HG02623 (cell line): ENCODE results near the gene LSAMP.

Experiments
- ATAC-seq: cut with Tn5 transposase; IDR thresholded peaks from one replicate; pipeline ENCODE4 v1.9.1; 2021; ENCODE audit warnings: moderate library complexity; ENCODE audit not compliant: unreplicated experiment

LSAMP gene

GRCh38 chr3:116033516-116033915 is 411.8 kb downstream of the LSAMP start:
- ATAC-seq = no peak

- no peak for ATAC-seq
Observed at GRCh38 chr3:116032176-116032575, 413.1 kb downstream of the LSAMP start.

- no peak for ATAC-seq
Observed at GRCh38 chr3:116030131-116030850, 415.0 kb downstream of the LSAMP start.

- ATAC-seq = no peak
Observed at GRCh38 chr3:116029266-116029665, 416.0 kb downstream of the LSAMP start.

- ATAC-seq = no peak
Observed at GRCh38 chr3:116028157-116028556, 417.1 kb downstream of the LSAMP start.

GRCh38 chr3:116020989-116021388 is 424.3 kb downstream of the LSAMP start:
- no peak for ATAC-seq

GRCh38 chr3:116020495-116020894 is 424.8 kb downstream of the LSAMP start:
- ATAC-seq = peak; percentile 87

GRCh38 chr3:116019254-116019763 is 426.0 kb downstream of the LSAMP start:
- ATAC-seq = no peak

GRCh38 chr3:116018646-116019045 is 426.6 kb downstream of the LSAMP start:
- no peak for ATAC-seq

- no peak for ATAC-seq
Observed at GRCh38 chr3:116015931-116016330, 429.4 kb downstream of the LSAMP start.

- no peak for ATAC-seq
Observed at GRCh38 chr3:116007000-116007399, 438.3 kb downstream of the LSAMP start.

- ATAC-seq = no peak
Observed at GRCh38 chr3:116005404-116005803, 439.9 kb downstream of the LSAMP start.

GRCh38 chr3:116002235-116002634 is 443.1 kb downstream of the LSAMP start:
- no peak for ATAC-seq

GRCh38 chr3:116001151-116001621 is 444.1 kb downstream of the LSAMP start:
- no peak for ATAC-seq

GRCh38 chr3:116000311-116000710 is 445.0 kb downstream of the LSAMP start:
- ATAC-seq = peak; percentile 82

GRCh38 chr3:115999613-116000012 is 445.7 kb downstream of the LSAMP start:
- ATAC-seq = no peak

GRCh38 chr3:115999001-115999585 is 446.2 kb downstream of the LSAMP start:
- ATAC-seq = no peak

GRCh38 chr3:115996420-115997108 is 448.7 kb downstream of the LSAMP start:
- no peak for ATAC-seq

GRCh38 chr3:115990669-115991068 is 454.6 kb downstream of the LSAMP start:
- ATAC-seq = no peak

GRCh38 chr3:115989684-115990421 is 455.4 kb downstream of the LSAMP start:
- no peak for ATAC-seq

GRCh38 chr3:115986555-115987207 is 458.6 kb downstream of the LSAMP start:
- no peak for ATAC-seq
